ENCODE measurements around the gene FHIT.

The FHIT gene

GRCh38 chr3:60225848-60226247 lies 1025.4 kb downstream of the FHIT start:
- DNase-seq (ENCODE audit: low read depth, low spot score), result no peak

GRCh38 chr3:60220768-60221167 lies 1030.5 kb downstream of the FHIT start:
- no peak for DNase-seq (ENCODE audit: low read depth, low spot score)

GRCh38 chr3:60219501-60219900 lies 1031.8 kb downstream of the FHIT start:
- no peak for DNase-seq (ENCODE audit: low read depth, low spot score)

DNA sequence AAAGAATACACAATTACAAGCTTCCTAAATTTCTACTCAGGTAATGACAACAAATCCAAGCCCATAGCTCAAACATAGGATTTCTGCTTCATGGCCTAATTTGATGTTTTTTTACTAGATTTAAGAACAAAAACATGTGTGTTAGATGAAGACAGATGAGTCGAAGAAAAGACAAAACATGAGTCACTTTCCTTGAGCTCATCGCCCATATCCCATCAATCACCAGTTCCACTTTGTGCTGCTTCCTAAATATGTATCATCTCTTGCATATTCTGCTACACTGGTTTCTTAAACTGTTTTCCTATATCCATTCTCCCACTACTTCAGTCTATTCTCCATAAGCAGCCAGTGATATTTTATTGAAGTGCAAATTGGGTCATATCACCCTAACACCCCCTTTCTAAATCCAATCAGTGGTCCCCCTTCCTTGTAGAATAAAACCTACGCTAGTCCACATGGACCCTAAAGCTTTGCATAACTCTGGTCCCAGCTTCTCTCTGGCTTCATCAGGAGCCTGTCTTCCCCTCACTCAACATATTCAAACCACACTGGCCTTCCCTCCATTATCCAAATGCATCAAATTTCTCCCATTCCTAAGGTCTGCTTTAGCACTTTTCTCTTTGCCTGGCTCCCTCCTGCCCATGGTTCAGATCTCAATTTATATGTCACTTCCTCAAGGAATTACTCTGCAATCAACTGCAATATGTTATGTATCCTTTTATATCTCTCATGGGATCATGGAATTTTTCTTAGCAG lies 1033.9 kb downstream of the FHIT start:
- peak; percentile 1 for DNase-seq (ENCODE audit: low read depth, low spot score)

- no peak for DNase-seq (ENCODE audit: low read depth, low spot score)
These were observed 1034.7 kb downstream of the FHIT start for GRCh38 chr3:60216462-60217075.

- no peak for DNase-seq (ENCODE audit: low read depth, low spot score)
These were observed 1035.3 kb downstream of the FHIT start for GRCh38 chr3:60215946-60216345.

DNA sequence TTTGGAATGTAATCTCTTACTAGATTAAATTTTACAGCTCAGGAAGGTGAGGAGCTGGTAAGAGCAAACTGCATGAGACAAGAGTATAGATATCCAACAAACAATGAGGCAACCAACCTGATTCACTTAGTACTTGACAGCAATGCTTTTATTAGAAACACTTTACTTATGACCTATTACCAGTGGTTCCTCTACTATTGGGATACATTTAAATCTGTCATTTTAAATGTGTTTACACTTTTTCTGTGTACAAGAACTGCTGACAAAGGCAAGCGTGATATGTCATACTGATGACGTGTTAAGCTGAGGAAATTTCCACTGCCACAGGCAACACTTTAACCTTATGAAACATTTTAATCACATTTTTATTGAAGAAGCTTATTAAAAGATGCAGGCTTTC lies 1043.3 kb downstream of the FHIT start:
- no peak for DNase-seq (ENCODE audit: low read depth, low spot score)

DNA sequence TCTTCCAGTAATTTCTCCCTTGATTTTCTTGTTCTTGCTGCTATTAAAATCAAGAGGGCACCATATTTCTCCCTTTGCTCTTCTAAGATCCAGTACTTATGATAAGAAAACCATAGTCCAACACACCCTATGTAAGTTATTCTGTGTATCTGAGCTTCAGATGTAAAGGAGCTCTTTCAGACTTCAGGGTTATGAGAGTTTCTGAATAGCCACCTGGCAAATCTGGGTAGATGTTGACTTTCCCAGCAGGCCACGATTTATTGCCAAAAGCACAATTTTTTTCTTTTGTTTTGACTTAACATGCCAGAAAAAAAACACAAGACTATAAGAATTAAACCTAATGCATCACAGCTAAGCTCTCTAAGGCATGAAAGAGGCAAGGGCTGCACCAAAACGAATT lies 1045.0 kb downstream of the FHIT start:
- no peak for DNase-seq (ENCODE audit: low read depth, low spot score)

- no peak for DNase-seq (ENCODE audit: low read depth, low spot score)
These were observed 1049.1 kb downstream of the FHIT start for GRCh38 chr3:60202052-60202726.

DNA sequence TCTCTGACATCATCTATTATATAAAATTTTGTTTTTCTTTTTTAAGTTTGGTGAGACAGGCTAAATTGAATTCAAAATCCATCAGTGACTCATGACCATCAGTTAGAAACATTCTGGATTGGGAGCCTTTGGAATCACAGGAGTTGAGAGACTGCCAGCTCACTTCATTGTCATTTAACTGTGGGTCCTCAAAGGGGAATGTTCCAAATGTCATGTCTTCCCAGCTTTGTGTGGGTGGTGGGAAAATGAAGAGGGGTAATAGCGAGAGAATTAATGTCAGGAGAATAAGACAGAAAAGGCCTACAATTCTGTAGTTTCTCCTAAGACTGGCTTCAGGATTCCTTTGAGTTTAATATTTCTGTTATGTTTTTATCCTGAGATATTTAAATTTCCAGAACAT lies 1051.9 kb downstream of the FHIT start:
- DNase-seq (ENCODE audit: low read depth, low spot score), result no peak

- DNase-seq (ENCODE audit: low read depth, low spot score), result no peak
These were observed 1053.0 kb downstream of the FHIT start for GRCh38 chr3:60198179-60198720.

DNA sequence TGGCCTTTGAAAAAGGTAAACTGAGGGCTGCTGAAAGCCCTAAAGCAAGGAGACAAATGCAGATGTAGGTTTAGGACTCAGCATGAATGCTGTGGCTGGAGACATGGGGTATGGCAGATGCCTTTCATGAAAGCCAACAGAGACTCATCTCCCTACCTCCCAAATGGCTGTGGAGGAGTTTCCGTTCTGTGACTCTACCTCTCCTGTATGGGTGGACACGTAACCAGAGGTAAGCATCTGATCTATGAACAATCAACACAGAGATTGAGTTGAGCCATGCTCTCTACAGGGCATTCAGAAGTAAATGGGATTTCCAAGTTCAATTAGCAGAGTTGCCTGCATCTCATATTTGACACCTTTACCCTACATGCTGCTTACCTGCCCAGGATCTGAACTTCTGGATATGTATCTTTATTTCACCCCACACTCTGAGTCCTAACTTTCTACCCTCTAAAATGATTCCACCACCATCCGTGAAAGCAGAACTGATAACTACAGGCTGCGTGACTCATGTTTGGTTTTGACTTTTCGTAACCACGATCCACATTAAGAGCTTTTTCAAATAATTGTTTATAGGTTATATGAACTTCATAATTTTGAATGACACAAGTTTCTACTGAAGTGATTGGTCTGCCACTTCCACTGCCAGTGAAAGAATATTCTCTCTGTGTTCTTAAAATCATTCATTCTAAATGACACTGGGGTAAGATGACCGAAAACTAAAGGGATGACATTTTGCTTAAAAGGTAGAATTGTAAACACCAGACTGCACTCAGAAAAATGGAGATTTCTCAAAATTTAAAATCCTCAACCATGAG lies 1058.7 kb downstream of the FHIT start:
- no peak for DNase-seq (ENCODE audit: low read depth, low spot score)

DNA sequence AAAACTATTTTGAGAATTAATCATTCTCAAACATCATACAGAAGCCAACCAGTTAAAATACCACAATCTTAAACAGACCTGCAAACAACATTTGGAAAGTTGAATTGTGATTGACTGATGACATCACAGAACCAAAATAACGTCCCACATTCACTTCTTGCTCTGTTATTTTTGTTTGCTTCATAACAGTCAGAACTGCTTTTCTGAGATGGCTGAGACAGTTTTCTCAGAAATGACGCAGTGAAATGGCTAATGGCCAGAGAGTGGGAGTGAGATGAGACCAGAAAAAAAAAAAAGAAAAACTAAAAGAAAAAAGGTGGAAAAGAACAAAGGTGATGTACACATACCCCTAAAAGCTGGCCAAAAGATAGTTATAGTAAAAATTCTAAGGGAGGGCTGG lies 1061.2 kb downstream of the FHIT start:
- no peak for DNase-seq (ENCODE audit: low read depth, low spot score)

DNA sequence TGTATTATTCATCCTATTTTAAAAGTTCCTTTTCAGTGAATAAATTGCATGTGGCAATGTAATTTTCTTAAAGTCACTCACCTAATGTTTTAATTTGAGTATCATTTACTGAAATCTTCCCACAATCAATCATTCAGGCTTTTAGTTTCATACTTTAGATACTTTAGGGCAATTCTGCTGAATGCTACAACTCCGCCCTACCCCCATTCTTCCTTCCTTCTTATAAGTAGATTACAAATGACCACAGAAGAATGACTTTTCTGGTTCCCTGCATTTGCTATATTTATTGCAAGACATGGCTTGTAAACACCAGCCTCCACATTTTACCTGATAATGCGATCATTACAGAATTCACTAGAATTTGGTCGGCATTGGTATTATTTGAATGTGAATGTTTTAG lies 1061.9 kb downstream of the FHIT start:
- no peak for DNase-seq (ENCODE audit: low read depth, low spot score)

GRCh38 chr3:60188803-60189202 lies 1062.4 kb downstream of the FHIT start:
- no peak for DNase-seq (ENCODE audit: low read depth, low spot score)

- no peak for DNase-seq (ENCODE audit: low read depth, low spot score)
These were observed 1063.9 kb downstream of the FHIT start for GRCh38 chr3:60187343-60187742.

- no peak for DNase-seq (ENCODE audit: low read depth, low spot score)
These were observed 1064.9 kb downstream of the FHIT start for GRCh38 chr3:60186359-60186758.

DNA sequence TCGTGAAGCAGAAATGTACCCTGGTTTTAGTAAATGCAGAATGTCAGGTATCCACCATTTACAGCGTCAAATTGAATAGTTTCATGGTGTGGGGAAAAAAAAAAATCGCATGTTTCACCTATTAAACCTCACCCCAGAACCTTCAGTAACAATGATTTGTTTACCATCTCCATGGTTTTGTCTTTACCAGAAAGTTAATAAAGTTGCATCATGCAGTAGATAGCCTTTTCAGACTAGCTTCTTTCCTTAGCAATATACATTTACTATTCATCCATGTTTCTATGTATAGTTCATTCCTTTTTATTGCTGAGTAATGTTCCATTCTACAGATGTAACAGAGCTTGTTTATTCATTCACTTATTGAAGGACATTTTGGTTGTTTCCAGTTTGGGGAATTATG lies 1066.1 kb downstream of the FHIT start:
- no peak for DNase-seq (ENCODE audit: low read depth, low spot score)

- no peak for DNase-seq (ENCODE audit: low read depth, low spot score)
These were observed 1068.6 kb downstream of the FHIT start for GRCh38 chr3:60182697-60183096.

DNA sequence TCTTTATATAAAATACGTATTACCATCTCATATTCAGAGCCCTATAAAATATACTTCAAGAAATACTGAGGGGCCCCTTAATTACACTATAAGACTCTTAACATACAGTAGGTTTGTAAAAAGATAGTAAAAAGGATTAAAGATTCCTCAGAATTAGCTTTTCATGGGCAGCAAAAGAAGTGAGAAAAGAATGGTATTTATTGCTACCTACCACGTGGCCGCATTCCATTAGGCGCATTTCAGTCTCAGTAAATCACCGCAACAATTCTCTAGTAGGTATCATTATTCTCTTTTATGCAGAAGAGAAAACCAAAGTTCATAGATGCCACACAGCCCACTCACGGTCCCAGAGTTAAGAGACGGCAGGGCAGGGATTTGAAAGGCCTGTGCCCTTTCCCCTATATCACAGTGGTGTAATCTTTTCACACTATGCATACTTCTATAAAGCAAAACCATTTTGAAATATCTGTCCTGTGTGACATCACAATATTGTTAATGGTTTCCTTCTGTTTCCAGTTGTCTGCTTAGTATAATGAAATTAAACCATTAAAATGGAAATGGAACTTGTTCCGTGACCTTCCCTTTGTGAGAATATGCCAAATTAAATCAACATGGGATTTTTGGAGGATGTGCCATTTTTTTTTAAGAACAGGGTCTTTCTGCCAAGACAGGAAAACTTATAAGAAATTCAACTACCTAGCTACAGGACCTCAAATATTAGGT lies 1072.2 kb downstream of the FHIT start:
- no peak for DNase-seq (ENCODE audit: low read depth, low spot score)

- DNase-seq (ENCODE audit: low read depth, low spot score), result no peak
These were observed 1073.5 kb downstream of the FHIT start for GRCh38 chr3:60177726-60178125.
